Type B pancreatic cell (in vitro differentiated cells): Measurements from ENCODE around the gene SLC6A19. TPM values are rescaled to one million over a fixed set of nuclear protein-coding genes. Genes with fewer than 3 reads are reported as not detected.

ENCODE experiments used
- DNase-seq: peaks from one replicate; pipeline ENCODE4 v3.0.0; 2021; ENCODE audit warnings: mixed read lengths; ENCODE audit not compliant: unreplicated experiment; ENCODE audit errors: extremely low spot score
- H3K27ac Mint-ChIP-seq: 2 replicates; pipeline ENCODE4 v1.8.0; 2021; ENCODE audit warnings: mild to moderate bottlenecking, mixed read lengths
- H3K27me3 Mint-ChIP-seq: 2 replicates; pipeline ENCODE4 v1.8.0; 2021; ENCODE audit warnings: mixed read lengths
- H3K36me3 Mint-ChIP-seq: 2 replicates; pipeline ENCODE4 v1.8.0; 2021; ENCODE audit warnings: mixed read lengths
- H3K4me1 Mint-ChIP-seq: one replicate; pipeline ENCODE4 v1.8.0; 2021; ENCODE audit warnings: mixed read lengths; ENCODE audit not compliant: unreplicated experiment
- H3K4me3 Mint-ChIP-seq: 2 replicates; pipeline ENCODE4 v1.8.0; 2021; ENCODE audit warnings: mild to moderate bottlenecking, mixed read lengths
- H3K9me3 Mint-ChIP-seq: 2 replicates; pipeline ENCODE4 v1.8.0; 2021; ENCODE audit warnings: mixed read lengths
- long read RNA-seq: library from polyadenylated mRNA; unstranded; transcript quantifications from one replicate; pipeline ENCODE4 v2.0.0, GENCODE V29; 2020
- total RNA-seq: library from RNA; stranded (reverse); gene quantifications from 2 replicates; pipeline ENCODE4 v1.2.1, GENCODE V29; 2021; ENCODE audit warnings: low replicate concordance
- TF ChIP-seq, protein P1 (sequence below): fragments of 200-600 bp; sonication (generic); conservative IDR thresholded peaks from 2 replicates; pipeline ENCODE4 v1.5.0; 2021; ENCODE audit warnings: antibody characterized with exemption, mild to moderate bottlenecking

Gene SLC6A19
- total RNA-seq = 12.6 and 22.2 TPM in 2 replicates
- long read RNA-seq, full-length matches to known transcripts = 7 of 15 reads
- long read RNA-seq, partial matches to known transcripts = 5 of 15 reads
- long read RNA-seq, other reads (novel, unspliced or antisense) = 3 of 15 reads

GRCh38 chr5:1201327-1202025 is at the start of gene SLC6A19:
TSS of gene SLC6A19 (plus strand) at chr5:1201595. CDS start at chr5:1201651, 56 bp downstream.
- Mint-ChIP-seq H3K36me3 (no peaks in the 10 kb centered on the region), H3K4me3 (peak within 1 kb of the TSS; percentile 25), H3K27ac (no peak within 1 kb of the TSS), H3K27me3 (peaks cover 9% of the 10 kb centered on the region), H3K9me3 (no peaks in the 10 kb centered on the region), H3K4me1 (peaks cover 6% of the 10 kb centered on the region)
- TF ChIP-seq, protein P1, sequence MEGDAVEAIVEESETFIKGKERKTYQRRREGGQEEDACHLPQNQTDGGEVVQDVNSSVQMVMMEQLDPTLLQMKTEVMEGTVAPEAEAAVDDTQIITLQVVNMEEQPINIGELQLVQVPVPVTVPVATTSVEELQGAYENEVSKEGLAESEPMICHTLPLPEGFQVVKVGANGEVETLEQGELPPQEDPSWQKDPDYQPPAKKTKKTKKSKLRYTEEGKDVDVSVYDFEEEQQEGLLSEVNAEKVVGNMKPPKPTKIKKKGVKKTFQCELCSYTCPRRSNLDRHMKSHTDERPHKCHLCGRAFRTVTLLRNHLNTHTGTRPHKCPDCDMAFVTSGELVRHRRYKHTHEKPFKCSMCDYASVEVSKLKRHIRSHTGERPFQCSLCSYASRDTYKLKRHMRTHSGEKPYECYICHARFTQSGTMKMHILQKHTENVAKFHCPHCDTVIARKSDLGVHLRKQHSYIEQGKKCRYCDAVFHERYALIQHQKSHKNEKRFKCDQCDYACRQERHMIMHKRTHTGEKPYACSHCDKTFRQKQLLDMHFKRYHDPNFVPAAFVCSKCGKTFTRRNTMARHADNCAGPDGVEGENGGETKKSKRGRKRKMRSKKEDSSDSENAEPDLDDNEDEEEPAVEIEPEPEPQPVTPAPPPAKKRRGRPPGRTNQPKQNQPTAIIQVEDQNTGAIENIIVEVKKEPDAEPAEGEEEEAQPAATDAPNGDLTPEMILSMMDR = no peak
- DNase-seq = no peak

GRCh38 chr5:1152156-1152555 is 49.2 kb upstream of the SLC6A19 start:
- H3K36me3 Mint-ChIP-seq = no peaks in the 10 kb centered on the region
- no peak overlapping the region for H3K27ac Mint-ChIP-seq
- H3K27me3 Mint-ChIP-seq = peaks cover 36% of the 10 kb centered on the region
- TF ChIP-seq, protein P1 = no peak
- no peak for DNase-seq
- no peak overlapping the region for H3K4me3 Mint-ChIP-seq
- no peaks in the 10 kb centered on the region for H3K9me3 Mint-ChIP-seq
- H3K4me1 Mint-ChIP-seq = peaks cover 7% of the 10 kb centered on the region

DNA sequence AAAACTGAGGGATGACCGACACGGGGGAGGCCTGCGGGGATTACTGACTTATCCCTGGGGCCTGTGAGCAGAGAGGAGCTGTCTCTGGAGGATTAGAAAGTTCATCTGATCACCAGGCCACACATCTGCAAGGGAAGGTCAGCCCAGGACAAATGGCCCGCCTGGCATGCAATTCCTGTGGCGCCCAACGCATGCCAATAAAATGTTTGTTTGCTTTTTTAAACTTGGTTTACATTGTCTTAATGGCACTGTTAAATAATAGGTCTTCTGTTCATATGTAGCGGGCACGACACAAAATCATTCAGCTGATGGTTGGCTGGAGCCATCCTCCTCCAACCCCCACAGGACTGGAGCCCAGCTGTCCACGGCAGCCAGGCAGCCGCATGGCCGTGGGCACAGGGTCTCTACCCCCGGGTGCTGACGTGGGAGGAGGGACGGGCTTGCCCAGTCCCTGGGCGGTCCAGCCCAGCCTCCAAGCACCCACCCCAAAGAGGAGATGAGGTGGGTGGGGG is 48.6 kb upstream of the SLC6A19 start:
- Mint-ChIP-seq H3K36me3 (no peaks in the 10 kb centered on the region), H3K4me1 (peaks cover 7% of the 10 kb centered on the region), H3K27me3 (peaks cover 43% of the 10 kb centered on the region), H3K9me3 (no peaks in the 10 kb centered on the region), H3K4me3 (no peak overlapping the region), H3K27ac (no peak overlapping the region)
- TF ChIP-seq, protein P1 = no peak
- DNase-seq = no peak

DNA sequence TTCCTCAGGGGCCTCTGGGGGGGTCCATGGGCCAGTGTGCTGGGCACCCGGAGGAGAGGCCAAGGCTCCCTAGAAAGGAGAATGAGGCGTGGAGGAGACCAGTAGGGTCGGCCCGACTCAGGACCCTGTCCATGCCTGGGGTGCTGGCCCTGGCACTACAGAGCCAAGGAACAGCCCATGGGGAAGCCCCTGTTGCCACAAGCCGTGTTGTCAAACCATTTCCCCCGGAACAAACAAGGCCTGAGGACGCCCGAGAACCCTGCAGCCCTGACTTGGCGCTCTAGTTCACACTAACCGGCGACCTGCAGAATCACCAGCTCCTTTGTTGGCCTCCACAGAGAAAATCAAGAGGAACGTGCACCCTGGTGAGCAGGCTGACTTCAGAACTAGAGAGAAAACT is 48.0 kb upstream of the SLC6A19 start:
- Mint-ChIP-seq H3K27ac (no peak overlapping the region), H3K36me3 (no peaks in the 10 kb centered on the region), H3K4me1 (peaks cover 7% of the 10 kb centered on the region), H3K27me3 (peaks cover 49% of the 10 kb centered on the region), H3K9me3 (no peaks in the 10 kb centered on the region), H3K4me3 (no peak overlapping the region)
- no peak for DNase-seq
- TF ChIP-seq, protein P1 = no peak

DNA sequence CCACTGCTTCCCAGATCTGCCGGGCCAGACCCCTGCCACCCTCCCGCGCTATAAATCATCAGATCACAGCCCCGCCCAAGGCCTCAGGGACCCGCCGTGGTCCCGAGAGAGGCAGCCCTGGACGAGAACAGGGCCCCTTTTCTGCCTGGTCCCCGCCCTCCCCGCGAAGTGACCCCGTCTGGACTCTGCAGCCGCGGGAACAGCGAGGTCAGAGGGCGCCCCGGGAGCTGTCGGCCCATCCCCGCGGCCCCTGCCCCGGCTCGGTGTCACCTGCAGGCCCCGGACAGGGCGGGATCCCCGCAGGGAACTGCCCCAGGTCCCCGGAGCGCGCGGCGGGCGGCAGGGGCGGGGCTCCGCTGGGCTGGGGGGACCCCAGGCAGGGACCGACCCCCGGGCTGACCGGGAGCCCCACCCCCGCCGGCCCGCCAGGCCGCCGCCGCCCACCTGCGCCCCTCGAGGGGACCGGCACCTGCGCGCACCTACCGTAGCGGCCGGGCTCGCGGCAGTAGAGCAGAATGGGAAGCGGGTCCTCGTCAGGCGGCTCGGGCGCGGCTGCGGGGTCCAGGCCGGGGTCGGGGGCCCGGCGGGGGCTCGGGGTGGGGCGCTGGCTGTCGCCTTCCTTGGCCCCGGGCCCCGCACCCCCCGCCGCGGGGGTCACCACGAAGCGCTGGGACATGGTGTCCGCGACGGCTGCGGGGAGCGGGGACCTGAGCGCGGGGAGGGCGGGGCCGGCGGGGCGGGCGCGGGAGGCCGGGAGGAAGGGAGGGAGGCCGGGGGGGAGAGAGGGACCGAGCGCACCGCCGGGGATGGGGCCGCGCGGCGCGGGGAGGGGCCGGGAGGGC is 46.0 kb upstream of the SLC6A19 start:
- Mint-ChIP-seq H3K27ac (no peak overlapping the region), H3K4me1 (peaks cover 10% of the 10 kb centered on the region), H3K36me3 (no peaks in the 10 kb centered on the region), H3K27me3 (peaks cover 60% of the 10 kb centered on the region), H3K9me3 (no peaks in the 10 kb centered on the region), H3K4me3 (no peak overlapping the region)
- DNase-seq = no peak
- TF ChIP-seq, protein P1 = no peak
